Stomach smooth muscle (tissue), 2 donors: Measurements from ENCODE around the gene RNF10.
"Not testable (repeated sequence)": the region's sequence is repeated elsewhere in the genome, so short reads cannot be mapped to it uniquely, and the experiment has no call there.

Experiments
- H3K27ac ChIP-seq: one replicate; pipeline ENCODE4 v1.7.0; 2013; ENCODE audit warnings: mild to moderate bottlenecking, low read length, inconsistent platforms
- H3K27me3 ChIP-seq, 2 donors: one replicate each; pipeline ENCODE4 v1.7.0; 2013; ENCODE audit warnings: low read length in 2 of 2; ENCODE audit not compliant: insufficient read depth in 2 of 2, control insufficient read depth in 1 of 2
- H3K36me3 ChIP-seq, 2 donors: one replicate each; pipeline ENCODE4 v1.7.0; 2013; ENCODE audit warnings: low read length in 2 of 2; ENCODE audit not compliant: control insufficient read depth in 2 of 2, insufficient read depth in 2 of 2
- H3K4me1 ChIP-seq: one replicate; pipeline ENCODE4 v1.7.0; 2013; ENCODE audit warnings: low read length; ENCODE audit not compliant: control insufficient read depth, insufficient read depth
- H3K4me3 ChIP-seq, 2 donors: one replicate each; pipeline ENCODE4 v1.7.0; 2013; ENCODE audit warnings: low read length in 2 of 2
- H3K9ac ChIP-seq, 2 donors: one replicate each; pipeline ENCODE4 v1.7.0; 2013; ENCODE audit warnings: low read length in 2 of 2, mild to moderate bottlenecking in 1 of 2
- H3K9me3 ChIP-seq, 2 donors: one replicate each; pipeline ENCODE4 v1.7.0; 2013; ENCODE audit warnings: low read length in 2 of 2; ENCODE audit not compliant: control insufficient read depth in 2 of 2
- donor health status: healthy.
- donor health status: Pancreatic carcinoma.

RNF10 gene

GRCh38 chr12:120534203-120534702, at the start of gene RNF10:
Gene RNF10 (plus strand): TSS chr12:120534356. CDS start chr12:120534812, 456 bp downstream.
- peak within 1 kb of the TSS; percentile 88 to 91 for H3K9ac ChIP-seq
- no peaks in the 10 kb centered on the region for H3K9me3 ChIP-seq
- peaks cover 0 to 3% of the 10 kb centered on the region in 2 donors for H3K36me3 ChIP-seq
- H3K4me1 ChIP-seq = peaks cover 29% of the 10 kb centered on the region
- peak within 1 kb of the TSS; percentile 75 to 96 for H3K4me3 ChIP-seq
- H3K27ac ChIP-seq = peak within 1 kb of the TSS; percentile 93
- H3K27me3 ChIP-seq = no peaks in the 10 kb centered on the region

DNA sequence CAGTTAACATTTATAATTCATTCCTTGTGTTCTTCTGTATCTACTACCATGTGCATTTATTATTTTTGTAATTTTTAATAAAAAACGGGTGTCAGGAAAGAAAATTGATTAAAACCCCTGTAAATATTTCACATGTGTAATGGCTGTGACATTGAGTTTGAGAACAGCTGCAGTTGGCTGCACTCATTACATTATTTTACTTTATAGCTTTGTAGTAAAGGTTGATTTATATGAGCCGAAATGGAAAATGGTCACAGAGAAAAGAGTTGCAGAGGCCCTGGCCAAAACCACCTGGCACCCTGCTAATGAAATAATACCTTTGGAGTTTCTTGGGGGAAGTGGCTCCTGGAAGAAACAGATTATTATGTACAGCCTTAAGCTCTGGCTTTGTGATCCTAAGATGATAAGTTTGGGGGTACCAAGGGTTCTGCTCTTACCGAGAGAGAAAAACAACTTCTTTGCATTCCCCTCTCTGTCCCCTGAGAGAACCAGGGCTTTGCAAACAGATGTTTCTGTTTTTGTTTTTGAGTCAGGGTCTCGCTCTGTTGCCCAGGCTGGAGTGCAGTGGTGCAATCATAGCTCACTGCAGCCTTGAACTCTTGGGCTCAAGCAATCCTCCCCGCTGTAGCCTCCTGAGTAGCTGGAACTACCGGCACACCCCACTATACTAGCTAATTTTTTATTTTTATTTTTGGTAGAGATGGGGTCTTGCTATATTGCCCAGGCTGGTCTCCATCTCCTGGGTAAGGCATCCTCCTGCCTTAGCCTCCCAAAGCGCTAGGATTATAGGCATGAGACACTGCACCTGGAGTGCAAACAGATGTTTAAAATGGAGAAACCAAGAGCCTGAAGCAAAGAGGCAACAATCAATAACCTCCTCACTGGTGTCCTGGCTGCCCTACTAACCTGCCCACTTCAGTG, 47.9 kb upstream of the RNF10 start:
- no peaks in the 10 kb centered on the region for H3K27me3 ChIP-seq

DNA sequence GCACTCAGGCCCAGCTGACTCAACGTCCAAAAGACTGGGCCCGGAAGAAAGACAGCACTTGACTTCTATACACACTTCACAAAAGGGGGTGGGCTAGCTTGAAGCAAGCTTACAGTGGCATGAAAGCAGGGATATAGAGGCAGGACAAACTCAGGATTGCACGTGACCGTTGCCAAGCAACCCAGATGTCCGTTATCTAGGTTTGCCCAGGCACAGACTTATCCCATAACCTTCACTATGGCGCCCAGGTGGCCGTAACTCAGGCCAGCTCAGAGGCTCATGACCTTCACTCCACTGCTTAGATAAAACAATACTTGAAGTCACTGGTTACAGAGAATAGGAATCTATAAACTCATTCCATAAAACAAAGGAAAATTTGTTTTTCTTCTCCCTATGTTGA, 46.6 kb upstream of the RNF10 start:
- H3K27me3 ChIP-seq, H3K9ac ChIP-seq, H3K27ac ChIP-seq, H3K4me1 ChIP-seq, H3K9me3 ChIP-seq, H3K4me3 ChIP-seq: not testable (repeated sequence)
- peaks cover 11 to 14% of the 10 kb centered on the region in 2 donors for H3K36me3 ChIP-seq

More for the DNA sequence above, 47.9 kb upstream of the RNF10 start:
- Histone ChIP-seq H3K4me3 (no peak overlapping the region), H3K27ac (no peak overlapping the region), H3K9ac (no peak overlapping the region), H3K9me3 (no peaks in the 10 kb centered on the region), H3K36me3 (peaks cover 7 to 10% of the 10 kb centered on the region in 2 donors), H3K4me1 (no peaks in the 10 kb centered on the region)

DNA sequence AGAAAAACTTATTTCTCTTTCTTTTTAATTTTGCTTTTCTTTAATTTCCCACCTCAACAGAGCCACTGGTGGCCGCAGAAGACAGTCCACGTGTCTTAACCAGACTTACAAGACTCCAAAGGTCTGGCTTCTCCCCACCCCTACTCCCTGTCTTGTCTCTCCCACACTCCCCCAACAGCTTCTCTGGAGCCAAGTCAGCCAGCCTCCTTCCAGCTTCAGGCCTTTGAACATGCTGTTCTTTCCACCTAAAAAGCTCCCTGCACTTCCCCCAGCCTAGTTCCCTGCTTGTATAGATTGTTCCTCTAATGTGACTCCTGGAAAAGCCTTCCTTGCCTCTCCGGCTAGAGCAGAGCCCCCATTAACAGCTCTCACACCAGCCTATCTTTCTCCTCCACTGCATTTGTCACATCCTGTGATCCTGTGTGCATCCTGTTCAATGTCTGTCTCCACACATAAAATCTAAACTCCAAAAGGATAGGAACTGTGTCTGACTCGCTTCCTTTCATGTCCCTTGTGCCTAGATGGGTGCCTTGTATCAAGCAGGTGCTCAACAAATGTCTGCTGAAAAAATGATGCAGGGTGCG, 46.0 kb upstream of the RNF10 start:
- H3K27me3 ChIP-seq = no peaks in the 10 kb centered on the region
- no peaks in the 10 kb centered on the region for H3K4me1 ChIP-seq
- no peak overlapping the region for H3K9ac ChIP-seq
- no peaks in the 10 kb centered on the region for H3K9me3 ChIP-seq
- no peak overlapping the region for H3K4me3 ChIP-seq
- H3K27ac ChIP-seq = no peak overlapping the region
- H3K36me3 ChIP-seq = peaks cover 11 to 14% of the 10 kb centered on the region in 2 donors

DNA sequence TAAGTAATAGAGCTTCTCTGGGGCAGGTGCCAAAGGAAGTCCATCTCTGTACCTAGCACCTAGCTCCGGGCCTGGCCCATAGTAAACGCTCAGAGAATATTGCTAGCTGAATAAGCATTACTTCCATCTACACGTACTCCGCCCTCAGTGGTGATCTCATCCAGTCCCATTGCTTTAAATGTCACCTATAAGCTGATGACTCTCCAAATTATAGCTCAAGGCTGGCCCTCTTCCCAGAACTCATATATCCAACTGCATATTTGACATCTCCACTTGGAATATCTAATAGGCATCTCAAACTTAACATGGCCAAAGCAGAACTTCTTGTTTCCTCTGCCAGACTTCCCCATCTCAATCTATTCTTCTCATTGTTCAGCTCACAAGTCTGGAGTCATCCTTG, 45.1 kb upstream of the RNF10 start:
- Histone ChIP-seq H3K4me1 (no peaks in the 10 kb centered on the region), H3K9me3 (no peaks in the 10 kb centered on the region), H3K9ac (no peak overlapping the region), H3K36me3 (peaks cover 11 to 14% of the 10 kb centered on the region in 2 donors), H3K4me3 (no peak overlapping the region), H3K27me3 (no peaks in the 10 kb centered on the region), H3K27ac (no peak overlapping the region)

GRCh38 chr12:120490325-120490724, 43.8 kb upstream of the RNF10 start:
- Histone ChIP-seq H3K9me3 (no peaks in the 10 kb centered on the region), H3K4me1 (peaks cover 3% of the 10 kb centered on the region), H3K4me3 (no peak overlapping the region), H3K27ac (no peak overlapping the region), H3K9ac (no peak overlapping the region), H3K27me3 (no peaks in the 10 kb centered on the region), H3K36me3 (peaks cover 11 to 14% of the 10 kb centered on the region in 2 donors)

GRCh38 chr12:120490833-120491512, 43.2 kb upstream of the RNF10 start:
- Histone ChIP-seq H3K36me3 (peaks cover 11 to 14% of the 10 kb centered on the region in 2 donors), H3K27ac (no peak overlapping the region), H3K9me3 (no peaks in the 10 kb centered on the region), H3K4me3 (no peak overlapping the region), H3K27me3 (no peaks in the 10 kb centered on the region), H3K4me1 (peaks cover 5% of the 10 kb centered on the region), H3K9ac (no peak overlapping the region)

DNA sequence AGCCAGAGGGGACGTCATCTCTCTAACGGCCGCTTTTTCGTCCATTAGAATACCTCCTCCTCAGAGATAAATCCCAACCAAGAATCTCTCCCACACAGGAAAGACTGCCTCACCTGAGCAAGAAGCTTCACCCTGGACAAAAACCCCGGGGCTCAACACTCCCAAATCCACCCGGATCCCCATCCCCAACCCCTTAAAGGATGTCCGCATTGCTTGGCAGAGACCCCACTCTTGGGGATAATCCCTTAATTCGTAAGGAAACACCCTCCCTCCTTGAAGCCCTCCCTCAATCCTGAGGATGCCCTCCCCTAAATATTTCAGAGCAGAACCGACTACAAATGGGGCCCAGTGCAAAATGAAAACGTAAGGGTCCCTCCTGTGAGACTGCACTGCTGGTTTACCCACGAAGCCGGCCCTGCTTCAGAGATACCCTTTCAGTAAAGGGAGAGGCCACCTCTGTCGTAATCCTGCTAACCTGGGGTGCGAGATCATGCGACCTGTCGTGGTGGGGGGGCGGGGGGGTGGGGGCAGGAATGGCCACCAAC, 38.9 kb upstream of the RNF10 start:
- no peaks in the 10 kb centered on the region for H3K9me3 ChIP-seq

GRCh38 chr12:120495731-120496412, 38.3 kb upstream of the RNF10 start, which contains the start of gene DYNLL1:
Gene DYNLL1 (plus strand): TSS chr12:120496113. CDS start chr12:120496422, 309 bp downstream.
- Histone ChIP-seq H3K9ac (peak within 1 kb of the TSS; percentile 80 to 83), H3K27me3 (no peaks in the 10 kb centered on the region), H3K9me3 (no peaks in the 10 kb centered on the region), H3K36me3 (peaks cover 12% of the 10 kb centered on the region in 2 donors), H3K27ac (peak within 1 kb of the TSS; percentile 83), H3K4me1 (peaks cover 17% of the 10 kb centered on the region), H3K4me3 (peak within 1 kb of the TSS; percentile 92 to 93)

More for the DNA sequence above, 38.9 kb upstream of the RNF10 start:
- peaks cover 17% of the 10 kb centered on the region for H3K4me1 ChIP-seq
- H3K4me3 ChIP-seq = peak overlapping the region; percentile 92 to 93
- H3K27me3 ChIP-seq = no peaks in the 10 kb centered on the region
- peak overlapping the region; percentile 42 to 47 for H3K9ac ChIP-seq
- H3K27ac ChIP-seq = no peak overlapping the region
- H3K36me3 ChIP-seq = peaks cover 14 to 17% of the 10 kb centered on the region in 2 donors
